GM20000 (cell line): ENCODE data around the gene PDGFA.

ENCODE experiments used
- DNase-seq: peaks from one replicate; pipeline ENCODE4 v3.0.0; 2012; ENCODE audit warnings: low spot score
- TF ChIP-seq, protein P1 (sequence below): IDR thresholded peaks from 2 replicates; pipeline ENCODE4 v1.5.1; 2012; ENCODE audit warnings: mild to moderate bottlenecking, control low read depth; ENCODE audit errors: extremely low read depth, missing control alignments

The PDGFA gene

DNA sequence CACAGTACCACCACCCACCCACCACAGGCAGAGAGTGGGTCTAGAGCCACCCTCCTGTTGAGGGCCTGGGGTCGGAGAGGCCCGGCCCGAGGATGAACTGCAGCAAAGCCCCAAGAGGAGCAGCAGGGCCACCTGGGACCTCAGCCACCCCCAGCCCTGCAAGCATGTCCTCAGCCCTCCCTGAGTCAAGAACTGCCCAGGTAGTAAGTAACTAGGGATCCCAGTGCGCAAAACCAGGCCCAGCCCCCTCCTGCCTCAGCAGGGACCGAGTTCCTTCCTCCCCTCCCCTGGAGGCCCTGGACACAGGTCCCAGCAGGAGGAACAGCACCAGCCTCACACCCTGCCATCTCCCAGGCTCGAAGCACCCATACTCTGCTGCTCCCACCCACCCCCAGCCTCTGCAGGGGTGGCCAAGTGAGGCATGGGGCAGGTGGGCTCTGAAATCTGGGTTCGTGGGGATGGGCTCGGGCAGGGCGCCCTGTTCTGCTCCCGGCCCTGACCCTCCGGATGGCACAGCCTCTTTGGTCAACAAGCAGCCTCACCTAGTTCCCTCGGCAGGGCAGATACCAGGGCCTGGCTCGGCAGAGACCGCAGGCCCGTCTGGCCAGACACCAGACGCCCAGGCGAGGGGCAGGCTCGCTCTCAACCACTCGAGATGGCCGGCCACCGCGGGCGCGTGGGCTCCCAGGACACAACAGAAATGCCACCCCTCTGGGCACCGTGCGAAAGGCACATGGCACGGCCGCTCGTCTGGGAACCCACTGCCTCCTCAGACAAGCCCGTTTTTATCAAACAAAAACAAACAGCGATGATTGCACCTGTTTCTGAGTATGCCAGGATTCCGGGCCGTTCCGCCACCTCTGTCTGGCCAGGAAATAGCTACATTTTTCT is 15.2 kb downstream of the PDGFA start:
- TF ChIP-seq, protein P1, sequence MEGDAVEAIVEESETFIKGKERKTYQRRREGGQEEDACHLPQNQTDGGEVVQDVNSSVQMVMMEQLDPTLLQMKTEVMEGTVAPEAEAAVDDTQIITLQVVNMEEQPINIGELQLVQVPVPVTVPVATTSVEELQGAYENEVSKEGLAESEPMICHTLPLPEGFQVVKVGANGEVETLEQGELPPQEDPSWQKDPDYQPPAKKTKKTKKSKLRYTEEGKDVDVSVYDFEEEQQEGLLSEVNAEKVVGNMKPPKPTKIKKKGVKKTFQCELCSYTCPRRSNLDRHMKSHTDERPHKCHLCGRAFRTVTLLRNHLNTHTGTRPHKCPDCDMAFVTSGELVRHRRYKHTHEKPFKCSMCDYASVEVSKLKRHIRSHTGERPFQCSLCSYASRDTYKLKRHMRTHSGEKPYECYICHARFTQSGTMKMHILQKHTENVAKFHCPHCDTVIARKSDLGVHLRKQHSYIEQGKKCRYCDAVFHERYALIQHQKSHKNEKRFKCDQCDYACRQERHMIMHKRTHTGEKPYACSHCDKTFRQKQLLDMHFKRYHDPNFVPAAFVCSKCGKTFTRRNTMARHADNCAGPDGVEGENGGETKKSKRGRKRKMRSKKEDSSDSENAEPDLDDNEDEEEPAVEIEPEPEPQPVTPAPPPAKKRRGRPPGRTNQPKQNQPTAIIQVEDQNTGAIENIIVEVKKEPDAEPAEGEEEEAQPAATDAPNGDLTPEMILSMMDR: no peak
- DNase-seq: no peak

DNA sequence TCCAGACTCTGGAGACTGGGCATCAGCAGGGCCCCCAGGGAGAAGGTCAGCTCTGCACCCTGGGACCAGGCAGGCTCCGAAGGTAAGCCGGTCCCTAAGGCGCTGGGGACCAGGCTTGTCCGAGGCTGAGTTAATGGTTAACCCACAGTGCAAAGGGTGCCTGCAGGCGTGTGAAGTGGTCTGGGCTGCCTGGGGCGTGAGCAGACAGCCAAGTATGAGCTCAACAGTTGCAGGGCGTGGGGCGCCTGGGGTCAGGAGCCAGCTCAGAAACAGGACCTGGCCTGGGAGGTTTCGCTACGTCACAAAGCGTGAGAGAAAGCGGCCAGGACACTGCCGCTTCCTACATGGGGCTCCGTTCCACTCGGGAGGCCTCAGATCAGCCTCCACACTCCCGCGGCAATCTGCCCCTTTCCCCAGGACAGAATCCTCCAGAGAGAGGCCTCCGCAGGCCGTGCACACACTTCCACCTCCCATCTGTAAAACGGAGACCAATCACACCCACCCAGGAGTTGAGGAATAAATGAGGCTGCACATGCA is 16.0 kb downstream of the PDGFA start:
- TF ChIP-seq, protein P1: no peak
- DNase-seq: no peak

DNA sequence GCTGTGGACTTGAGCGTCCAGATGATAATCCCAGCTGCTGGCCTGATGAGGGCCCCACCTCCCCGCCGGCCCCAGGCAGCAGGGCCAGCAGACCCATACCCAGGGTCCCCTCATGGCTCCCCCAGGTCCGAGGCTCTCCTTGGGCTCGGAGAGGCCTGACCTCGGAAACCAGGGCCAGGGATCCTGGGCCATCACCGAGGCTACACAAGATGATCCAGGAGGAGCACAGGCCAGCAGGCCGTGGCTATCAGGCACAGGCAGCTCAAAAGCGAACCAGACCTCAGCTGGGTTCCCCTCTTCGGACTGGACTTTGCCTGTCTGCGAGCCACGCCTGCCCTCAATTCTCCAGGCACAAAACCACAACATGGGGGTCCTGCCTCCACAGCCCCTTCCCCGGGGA is 17.4 kb downstream of the PDGFA start:
- no peak for DNase-seq
- TF ChIP-seq, protein P1: no peak

DNA sequence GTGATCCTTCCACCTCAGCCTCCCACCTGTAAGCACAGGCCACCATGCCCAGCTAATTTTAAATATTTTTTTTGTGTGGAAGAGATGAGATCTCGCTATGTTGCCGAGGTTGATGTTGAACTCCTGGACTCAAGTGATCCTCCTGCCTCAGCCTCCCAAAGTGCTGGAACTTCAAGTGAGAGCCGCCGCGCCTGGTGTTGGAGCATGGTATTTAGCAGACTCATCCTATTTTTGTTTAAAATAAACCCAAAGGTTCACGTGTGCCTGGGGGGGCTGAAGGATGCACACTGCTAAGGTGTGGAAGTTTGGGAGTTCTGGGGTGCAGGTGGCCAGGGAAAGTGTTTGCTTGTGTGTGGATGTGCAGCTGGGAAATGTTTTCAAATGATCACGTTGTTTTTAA is 18.1 kb downstream of the PDGFA start:
- TF ChIP-seq, protein P1: no peak
- DNase-seq: no peak

DNA sequence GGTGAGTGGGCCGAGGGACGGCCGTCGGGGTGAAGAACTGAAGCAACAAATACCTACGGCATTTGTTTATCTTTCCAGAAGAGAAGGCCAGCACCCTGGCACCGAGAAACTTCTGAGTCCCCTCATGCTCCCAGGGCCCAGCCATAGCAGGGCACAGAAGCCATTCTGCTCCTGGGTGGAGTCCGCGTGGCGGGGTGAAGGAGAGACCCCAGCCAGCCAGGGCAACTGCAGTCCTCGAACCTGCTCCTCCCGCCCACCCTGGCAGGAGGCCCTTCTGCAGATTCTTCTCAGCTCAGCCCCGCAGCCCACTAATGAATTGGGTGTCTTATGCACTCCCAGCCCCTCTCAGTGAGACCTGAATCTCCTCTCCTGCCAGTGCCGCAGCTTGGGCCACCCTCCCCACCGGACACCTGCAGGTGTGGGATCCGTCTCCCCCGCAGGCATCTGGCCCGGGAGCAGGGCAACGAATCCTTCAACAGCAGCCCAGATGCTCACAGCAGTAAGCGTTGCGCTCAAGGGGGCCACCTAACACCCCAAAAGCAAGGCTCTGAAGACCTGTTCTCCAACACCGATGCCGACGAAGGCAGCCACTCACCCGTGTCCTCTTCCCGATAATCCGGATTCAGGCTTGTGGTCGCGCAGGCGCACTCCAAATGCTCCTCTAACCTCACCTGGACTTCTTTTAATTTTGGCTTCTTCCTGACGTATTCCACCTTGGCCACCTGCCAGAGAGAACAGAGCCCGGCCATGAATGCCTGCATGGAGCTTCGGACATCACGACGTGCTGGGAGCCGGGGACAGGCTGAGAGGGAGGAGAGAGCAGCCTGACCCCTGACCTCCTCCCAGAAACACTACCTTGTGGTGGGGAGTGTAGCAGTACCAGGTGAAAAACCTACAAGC is 18.9 kb downstream of the PDGFA start:
- no peak for DNase-seq
- TF ChIP-seq, protein P1: no peak

DNA sequence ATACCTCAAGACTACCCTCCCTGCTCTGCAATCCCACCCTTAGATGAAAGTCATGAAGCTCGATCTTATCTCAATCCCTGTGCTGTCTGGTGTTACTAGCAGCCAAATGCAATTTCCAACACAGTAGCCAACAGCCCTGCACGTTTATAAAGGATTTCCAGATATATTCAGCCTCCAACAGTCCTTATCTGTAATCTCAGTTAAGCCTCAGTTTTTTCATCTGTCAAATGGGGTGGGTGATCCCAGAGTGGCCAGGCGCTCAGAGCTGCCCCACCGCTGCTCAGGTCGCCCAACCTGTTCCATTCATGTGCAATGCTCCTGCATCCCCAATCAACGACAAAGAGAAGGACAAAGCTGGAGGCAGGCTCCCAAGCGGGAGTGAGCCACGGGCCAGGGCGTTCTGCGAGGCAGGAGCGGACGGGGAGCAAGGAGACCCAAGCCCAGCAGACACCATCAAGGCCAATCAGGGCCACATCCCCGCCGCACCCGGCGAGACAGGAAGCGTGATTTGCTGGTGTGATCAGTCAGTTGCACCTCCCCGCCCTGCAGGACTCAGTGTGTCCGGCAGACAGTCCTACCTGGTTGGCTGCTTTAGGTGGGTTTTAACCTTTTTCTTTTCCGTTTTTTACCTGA is 19.7 kb downstream of the PDGFA start:
- DNase-seq: no peak
- TF ChIP-seq, protein P1: no peak
